Measurements from ENCODE around the gene KRT13.

The KRT13 gene

GRCh38 chr17:41536741-41537613 lies 31.6 kb upstream of the KRT13 start:
- no peak for DNase-seq

- no peak for DNase-seq
Measured at GRCh38 chr17:41535764-41536481, 30.5 kb upstream of the KRT13 start.

GRCh38 chr17:41534899-41535546 lies 29.6 kb upstream of the KRT13 start:
- no peak for DNase-seq

GRCh38 chr17:41533613-41534012 lies 28.2 kb upstream of the KRT13 start:
- no peak for DNase-seq

- DNase-seq = no peak
Measured at GRCh38 chr17:41532947-41533570, 27.6 kb upstream of the KRT13 start.

- no peak for DNase-seq
Measured at GRCh38 chr17:41531993-41532392, 26.6 kb upstream of the KRT13 start.

- DNase-seq = no peak
Measured at GRCh38 chr17:41530062-41531048, 24.9 kb upstream of the KRT13 start.

- DNase-seq = no peak
Measured at GRCh38 chr17:41529491-41529915, 24.1 kb upstream of the KRT13 start.

- peak; percentile 19 for DNase-seq
Measured at GRCh38 chr17:41528959-41529353, 23.5 kb upstream of the KRT13 start.

GRCh38 chr17:41527063-41528023 lies 21.9 kb upstream of the KRT13 start:
- DNase-seq = peak; percentile 19

GRCh38 chr17:41524261-41524660 lies 18.8 kb upstream of the KRT13 start:
- DNase-seq = peak; percentile 23

GRCh38 chr17:41523787-41524186 lies 18.4 kb upstream of the KRT13 start:
- peak; percentile 72 for DNase-seq

- DNase-seq = no peak
Measured at GRCh38 chr17:41523225-41523593, 17.8 kb upstream of the KRT13 start.

- DNase-seq = peak; percentile 12
Measured at GRCh38 chr17:41522301-41523224, 17.2 kb upstream of the KRT13 start.

GRCh38 chr17:41521574-41522261 lies 16.3 kb upstream of the KRT13 start:
- DNase-seq = peak; percentile 31

GRCh38 chr17:41520821-41521521 lies 15.6 kb upstream of the KRT13 start:
- peak; percentile 97 for DNase-seq

GRCh38 chr17:41519501-41520224 lies 14.3 kb upstream of the KRT13 start:
- DNase-seq = peak; percentile 93

All from NCI-H1105 treated with DMSO at 0.1 percent for 48 hours (cell line).